ENCODE measurements around the gene ZNRF2.

Gene ZNRF2

DNA sequence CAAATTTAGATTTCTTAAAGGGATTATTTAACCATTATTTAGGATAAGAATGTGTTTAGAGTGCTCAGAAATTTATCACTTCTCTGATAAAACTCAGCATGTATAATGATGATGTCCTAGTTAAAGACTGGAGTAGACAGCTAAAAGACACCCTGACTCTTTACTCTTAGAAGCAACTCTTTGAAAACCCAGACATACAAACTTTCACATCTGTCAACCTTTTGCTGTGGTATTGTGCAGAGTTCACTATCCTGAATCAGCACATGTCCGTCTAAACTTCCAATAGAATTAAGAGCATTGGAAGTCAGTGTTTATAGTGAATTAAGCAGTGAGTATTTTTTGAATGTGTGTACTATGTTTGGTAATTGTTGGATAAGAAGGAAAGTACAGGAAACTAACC, 24.9 kb downstream of the ZNRF2 start:
- Histone ChIP-seq H3K27ac (ENCODE audit: low read length) (no peak overlapping the region), H3K4me3 (ENCODE audit: low read depth in 1 of 2, low read length in 2 of 2) (no peak overlapping the region), H3K36me3 (ENCODE audit: control insufficient read depth in 1 of 2, insufficient read depth in 2 of 2, low read length in 2 of 2) (no peaks in the 10 kb centered on the region), H3K9me3 (ENCODE audit: control insufficient read depth in 1 of 2, low read length in 2 of 2) (no peaks in the 10 kb centered on the region), H3K4me1 (ENCODE audit: control insufficient read depth in 1 of 2, insufficient read depth in 2 of 2, low read length in 2 of 2) (peaks cover 0 to 2% of the 10 kb centered on the region in 2 donors), H3K27me3 (ENCODE audit: low read depth, low read length) (no peaks in the 10 kb centered on the region)

DNA sequence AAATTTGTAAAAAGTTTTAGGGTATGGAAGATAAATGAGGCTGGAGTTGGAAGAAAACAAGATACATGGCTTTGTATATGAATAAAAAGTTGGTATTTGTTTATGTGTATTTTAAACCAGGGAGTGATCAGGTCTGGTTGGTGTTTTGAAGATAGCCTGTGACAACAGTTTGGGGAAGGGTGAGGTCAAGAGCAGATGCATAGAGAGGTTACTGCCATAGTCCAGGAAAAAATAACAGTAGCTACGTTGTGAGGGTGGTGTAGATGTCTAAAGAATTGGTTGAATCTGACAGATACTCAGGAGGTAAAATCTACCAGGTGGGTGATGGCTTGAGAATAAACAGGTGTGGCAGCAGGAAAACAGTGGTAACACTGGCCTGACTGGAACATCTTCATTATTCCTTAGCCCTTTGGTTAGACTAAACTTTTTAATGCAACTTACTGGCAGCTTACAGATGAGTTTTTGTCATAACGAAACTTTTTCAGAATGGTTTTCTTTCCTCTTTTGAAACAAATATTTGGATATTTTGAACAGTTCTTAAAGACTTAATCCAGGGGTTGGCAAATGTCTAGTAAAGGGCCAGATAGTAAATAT, 25.5 kb downstream of the ZNRF2 start:
- no peaks in the 10 kb centered on the region for H3K9me3 ChIP-seq (ENCODE audit: control insufficient read depth in 1 of 2, low read length in 2 of 2)
- H3K27me3 ChIP-seq (ENCODE audit: low read depth, low read length): no peaks in the 10 kb centered on the region
- no peak overlapping the region for H3K4me3 ChIP-seq (ENCODE audit: low read depth in 1 of 2, low read length in 2 of 2)
- H3K27ac ChIP-seq (ENCODE audit: low read length): no peak overlapping the region
- H3K36me3 ChIP-seq (ENCODE audit: control insufficient read depth in 1 of 2, insufficient read depth in 2 of 2, low read length in 2 of 2): no peaks in the 10 kb centered on the region
- no peaks in the 10 kb centered on the region for H3K4me1 ChIP-seq (ENCODE audit: control insufficient read depth in 1 of 2, insufficient read depth in 2 of 2, low read length in 2 of 2)

DNA sequence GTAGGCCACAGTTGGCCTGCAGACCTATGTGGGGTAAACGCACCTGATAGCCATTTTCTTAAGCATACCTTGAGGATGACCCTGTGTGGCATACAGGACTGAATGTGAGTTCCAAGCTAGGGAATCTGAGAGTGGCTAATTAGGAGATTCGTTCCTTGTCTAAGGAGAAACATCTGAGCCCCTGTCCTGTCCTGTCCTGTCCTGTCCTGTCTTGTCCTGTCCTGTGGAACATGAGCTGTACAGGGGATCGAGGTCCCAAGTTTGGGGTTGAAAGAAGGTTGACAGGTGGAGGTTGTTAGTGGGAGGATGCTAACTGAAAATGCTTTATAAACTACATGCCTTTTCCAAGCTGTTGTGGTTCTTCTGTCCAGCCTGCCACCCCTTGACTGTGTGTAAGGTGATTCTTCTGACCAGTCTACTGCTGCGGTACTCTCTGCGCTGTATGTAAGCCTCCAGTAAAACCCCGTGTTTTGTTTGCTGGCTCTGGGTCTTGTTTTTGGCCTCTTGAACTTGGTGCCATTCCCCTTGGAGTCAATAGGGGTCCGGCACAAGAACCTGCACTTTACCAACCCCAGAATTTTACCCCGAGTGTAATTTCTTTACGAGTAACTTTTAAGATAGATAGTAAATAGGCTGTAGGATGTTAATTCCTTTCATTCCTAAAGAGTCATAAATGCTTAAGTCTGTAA, 26.4 kb downstream of the ZNRF2 start:
- H3K4me1 ChIP-seq (ENCODE audit: control insufficient read depth in 1 of 2, insufficient read depth in 2 of 2, low read length in 2 of 2): no peaks in the 10 kb centered on the region
- H3K4me3 ChIP-seq (ENCODE audit: low read depth in 1 of 2, low read length in 2 of 2): no peak overlapping the region
- no peaks in the 10 kb centered on the region for H3K9me3 ChIP-seq (ENCODE audit: control insufficient read depth in 1 of 2, low read length in 2 of 2)
- H3K27ac ChIP-seq (ENCODE audit: low read length): no peak overlapping the region
- no peaks in the 10 kb centered on the region for H3K36me3 ChIP-seq (ENCODE audit: control insufficient read depth in 1 of 2, insufficient read depth in 2 of 2, low read length in 2 of 2)
- H3K27me3 ChIP-seq (ENCODE audit: low read depth, low read length): no peaks in the 10 kb centered on the region

DNA sequence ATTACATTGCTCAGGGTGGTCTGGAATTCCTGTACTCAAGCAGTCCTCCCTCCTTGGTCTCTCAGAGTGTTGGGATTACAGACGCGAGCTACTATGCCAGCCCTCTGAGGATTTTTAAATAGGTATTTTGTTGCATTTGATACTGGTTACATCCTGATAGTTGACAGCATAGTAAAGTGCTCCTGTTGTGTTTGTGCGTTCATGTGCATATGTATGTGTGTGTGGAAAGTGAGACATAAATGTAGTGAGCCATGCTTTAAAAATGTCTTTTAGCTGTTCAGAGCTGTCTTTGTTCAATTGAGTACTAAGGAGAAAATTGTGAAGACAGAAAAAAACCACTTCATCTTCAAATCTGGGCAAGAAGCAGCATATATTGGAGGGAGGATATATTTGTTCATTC, 27.8 kb downstream of the ZNRF2 start:
- no peaks in the 10 kb centered on the region for H3K4me1 ChIP-seq (ENCODE audit: control insufficient read depth in 1 of 2, insufficient read depth in 2 of 2, low read length in 2 of 2)
- no peaks in the 10 kb centered on the region for H3K9me3 ChIP-seq (ENCODE audit: control insufficient read depth in 1 of 2, low read length in 2 of 2)
- no peak overlapping the region for H3K4me3 ChIP-seq (ENCODE audit: low read depth in 1 of 2, low read length in 2 of 2)
- H3K36me3 ChIP-seq (ENCODE audit: control insufficient read depth in 1 of 2, insufficient read depth in 2 of 2, low read length in 2 of 2): no peaks in the 10 kb centered on the region
- no peaks in the 10 kb centered on the region for H3K27me3 ChIP-seq (ENCODE audit: low read depth, low read length)
- H3K27ac ChIP-seq (ENCODE audit: low read length): no peak overlapping the region

DNA sequence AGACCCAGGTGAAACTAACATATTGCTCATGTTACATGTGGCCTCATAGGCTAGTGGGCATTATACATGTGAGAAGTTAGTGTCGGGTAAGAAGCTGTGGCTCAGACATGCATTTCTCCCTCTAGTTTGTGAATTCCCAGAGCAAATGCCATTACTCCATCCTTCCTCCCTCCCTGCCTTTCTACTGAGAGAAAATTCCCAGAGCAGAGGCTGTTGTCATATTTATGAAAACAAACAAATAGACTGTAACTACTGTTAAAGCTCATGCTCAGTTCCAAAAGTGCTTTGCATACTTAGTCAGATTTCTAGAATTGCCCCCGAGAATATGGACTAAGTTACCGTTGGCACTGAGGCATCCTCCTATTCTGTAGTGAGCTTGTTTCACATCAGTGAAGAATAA, 29.0 kb downstream of the ZNRF2 start:
- H3K36me3 ChIP-seq (ENCODE audit: control insufficient read depth in 1 of 2, insufficient read depth in 2 of 2, low read length in 2 of 2): no peaks in the 10 kb centered on the region
- H3K4me1 ChIP-seq (ENCODE audit: control insufficient read depth in 1 of 2, insufficient read depth in 2 of 2, low read length in 2 of 2): no peaks in the 10 kb centered on the region
- H3K27me3 ChIP-seq (ENCODE audit: low read depth, low read length): no peaks in the 10 kb centered on the region
- no peak overlapping the region for H3K27ac ChIP-seq (ENCODE audit: low read length)
- no peak overlapping the region for H3K4me3 ChIP-seq (ENCODE audit: low read depth in 1 of 2, low read length in 2 of 2)
- no peaks in the 10 kb centered on the region for H3K9me3 ChIP-seq (ENCODE audit: control insufficient read depth in 1 of 2, low read length in 2 of 2)

DNA sequence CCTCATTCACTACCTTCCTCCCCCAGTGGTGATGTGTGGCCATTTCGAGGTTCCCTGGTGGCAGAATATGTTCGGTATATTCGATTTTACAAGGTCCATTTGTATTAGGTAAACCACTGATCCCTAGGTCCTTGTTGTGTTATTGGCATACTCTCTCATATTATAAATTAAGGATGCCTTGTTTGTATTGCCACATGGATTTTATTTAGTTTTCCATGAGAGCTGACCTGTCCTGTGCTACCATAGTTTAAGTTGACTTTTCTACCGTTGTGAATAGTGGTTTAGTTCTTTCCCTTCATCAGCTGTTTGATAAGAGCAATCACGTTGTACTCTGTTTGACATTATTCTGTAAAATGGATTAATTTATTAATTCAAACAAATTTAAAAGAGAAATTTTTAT, 29.4 kb downstream of the ZNRF2 start:
- Histone ChIP-seq H3K4me1 (ENCODE audit: control insufficient read depth in 1 of 2, insufficient read depth in 2 of 2, low read length in 2 of 2) (no peaks in the 10 kb centered on the region), H3K27ac (ENCODE audit: low read length) (no peak overlapping the region), H3K27me3 (ENCODE audit: low read depth, low read length) (no peaks in the 10 kb centered on the region), H3K9me3 (ENCODE audit: control insufficient read depth in 1 of 2, low read length in 2 of 2) (no peaks in the 10 kb centered on the region), H3K4me3 (ENCODE audit: low read depth in 1 of 2, low read length in 2 of 2) (no peak overlapping the region), H3K36me3 (ENCODE audit: control insufficient read depth in 1 of 2, insufficient read depth in 2 of 2, low read length in 2 of 2) (no peaks in the 10 kb centered on the region)

DNA sequence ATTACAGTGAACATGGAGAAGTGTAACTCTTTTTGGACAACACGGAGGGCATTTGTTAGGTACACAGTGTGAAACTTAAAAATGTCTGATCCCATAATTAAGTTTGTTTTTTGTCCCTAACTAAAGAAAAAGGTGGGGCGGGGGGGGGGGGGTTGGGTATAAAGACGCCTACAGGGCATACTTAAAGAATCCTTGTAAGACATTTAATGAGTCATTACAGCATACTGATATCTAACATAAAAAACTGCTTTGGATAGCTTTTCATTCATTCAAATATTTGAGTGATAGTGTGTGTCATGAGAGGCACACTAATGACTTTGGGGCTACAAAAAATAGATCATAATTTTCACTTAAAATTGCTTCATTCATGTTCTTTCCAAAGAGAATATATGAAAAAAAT, 31.2 kb downstream of the ZNRF2 start:
- Histone ChIP-seq H3K4me1 (ENCODE audit: control insufficient read depth in 1 of 2, insufficient read depth in 2 of 2, low read length in 2 of 2) (peaks cover 0 to 1% of the 10 kb centered on the region in 2 donors), H3K9me3 (ENCODE audit: control insufficient read depth in 1 of 2, low read length in 2 of 2) (no peaks in the 10 kb centered on the region)

DNA sequence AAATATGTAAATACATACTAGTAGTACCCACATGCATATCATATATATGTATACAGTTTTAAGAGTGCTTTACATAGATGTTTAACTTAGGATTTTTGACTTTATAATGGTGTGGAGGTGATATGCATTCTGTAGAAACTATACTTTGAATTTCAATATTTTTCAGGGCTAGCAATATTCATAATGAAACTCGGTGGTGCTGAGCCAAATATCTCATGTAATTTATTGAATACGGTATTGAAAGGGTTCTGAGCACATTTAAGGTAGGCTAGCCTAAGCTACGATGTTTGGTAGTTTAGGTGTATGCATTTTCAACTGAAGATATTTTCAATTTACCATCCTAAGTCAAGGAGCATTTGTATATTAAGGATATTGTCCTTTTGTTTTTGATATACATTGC, 36.0 kb downstream of the ZNRF2 start:
- Histone ChIP-seq H3K27me3 (ENCODE audit: low read depth, low read length) (no peaks in the 10 kb centered on the region), H3K4me3 (ENCODE audit: low read depth in 1 of 2, low read length in 2 of 2) (no peak overlapping the region), H3K36me3 (ENCODE audit: control insufficient read depth in 1 of 2, insufficient read depth in 2 of 2, low read length in 2 of 2) (no peaks in the 10 kb centered on the region), H3K9me3 (ENCODE audit: control insufficient read depth in 1 of 2, low read length in 2 of 2) (no peaks in the 10 kb centered on the region), H3K27ac (ENCODE audit: low read length) (no peak overlapping the region), H3K4me1 (ENCODE audit: control insufficient read depth in 1 of 2, insufficient read depth in 2 of 2, low read length in 2 of 2) (peaks cover 12 to 13% of the 10 kb centered on the region in 2 donors)

More for the DNA sequence above, 31.2 kb downstream of the ZNRF2 start:
- no peak overlapping the region for H3K27ac ChIP-seq (ENCODE audit: low read length)
- H3K36me3 ChIP-seq (ENCODE audit: control insufficient read depth in 1 of 2, insufficient read depth in 2 of 2, low read length in 2 of 2): no peaks in the 10 kb centered on the region
- H3K4me3 ChIP-seq (ENCODE audit: low read depth in 1 of 2, low read length in 2 of 2): no peak overlapping the region
- H3K27me3 ChIP-seq (ENCODE audit: low read depth, low read length): no peaks in the 10 kb centered on the region

DNA sequence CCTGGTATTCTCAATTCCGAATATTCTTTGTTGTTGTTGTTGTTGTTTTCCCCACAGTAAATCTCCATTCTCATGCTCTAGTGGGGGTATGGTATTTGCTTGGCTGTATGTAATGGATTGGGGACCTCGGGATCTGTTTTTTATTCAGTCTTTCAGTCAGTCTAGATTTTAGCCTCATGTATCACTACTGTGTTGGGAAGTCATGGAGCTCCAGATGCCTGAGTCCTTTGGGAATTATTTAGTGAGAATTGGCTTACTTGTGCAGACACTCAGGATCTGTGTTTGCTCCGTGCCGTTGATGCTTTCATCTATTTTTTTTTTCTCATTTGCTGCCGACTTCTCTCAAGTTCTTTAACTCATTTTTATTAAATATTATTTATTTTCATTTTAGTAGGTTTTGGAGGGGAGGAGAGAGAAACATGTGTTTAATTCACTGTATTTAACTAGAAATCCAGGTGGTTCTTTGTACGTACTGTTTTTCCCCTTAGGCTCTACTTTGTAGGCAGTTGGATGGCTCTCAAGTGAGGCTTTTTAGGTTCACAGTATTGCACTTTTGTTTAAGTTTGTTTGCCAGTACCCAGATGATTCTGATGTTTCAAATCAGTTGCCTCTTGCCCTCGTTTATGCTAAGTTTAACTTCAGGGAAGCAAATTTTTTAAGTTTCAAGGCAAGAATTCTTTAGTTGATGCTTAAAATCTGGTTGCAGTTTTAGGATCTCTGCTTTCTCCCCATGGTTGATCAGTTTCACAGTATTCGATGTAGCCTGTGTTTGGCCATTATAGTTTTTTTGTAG, 36.9 kb downstream of the ZNRF2 start:
- Histone ChIP-seq H3K36me3 (ENCODE audit: control insufficient read depth in 1 of 2, insufficient read depth in 2 of 2, low read length in 2 of 2) (no peaks in the 10 kb centered on the region), H3K9me3 (ENCODE audit: control insufficient read depth in 1 of 2, low read length in 2 of 2) (no peaks in the 10 kb centered on the region), H3K27me3 (ENCODE audit: low read depth, low read length) (no peaks in the 10 kb centered on the region), H3K27ac (ENCODE audit: low read length) (peak overlapping the region; percentile 83), H3K4me3 (ENCODE audit: low read depth in 1 of 2, low read length in 2 of 2) (peak overlapping the region; percentile 33 to 57), H3K4me1 (ENCODE audit: control insufficient read depth in 1 of 2, insufficient read depth in 2 of 2, low read length in 2 of 2) (peaks cover 12 to 13% of the 10 kb centered on the region in 2 donors)

DNA sequence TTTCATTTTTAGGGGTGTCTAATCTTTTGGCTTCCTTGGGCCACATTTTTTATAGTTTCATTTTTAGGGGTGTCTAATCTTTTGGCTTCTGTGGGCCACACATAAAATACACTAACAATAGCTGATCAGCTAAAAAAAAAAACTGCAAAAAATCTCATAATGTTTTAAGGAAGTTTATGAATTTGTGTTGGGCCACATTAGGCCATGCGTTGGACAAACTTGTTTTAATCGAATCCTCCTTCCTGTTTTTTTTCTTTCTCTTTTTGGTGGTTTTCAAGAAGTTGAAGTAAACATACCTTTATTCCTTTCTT, 37.4 kb downstream of the ZNRF2 start:
- Histone ChIP-seq H3K4me1 (ENCODE audit: control insufficient read depth in 1 of 2, insufficient read depth in 2 of 2, low read length in 2 of 2) (peaks cover 12 to 13% of the 10 kb centered on the region in 2 donors), H3K27ac (ENCODE audit: low read length) (peak overlapping the region; percentile 83), H3K36me3 (ENCODE audit: control insufficient read depth in 1 of 2, insufficient read depth in 2 of 2, low read length in 2 of 2) (no peaks in the 10 kb centered on the region), H3K9me3 (ENCODE audit: control insufficient read depth in 1 of 2, low read length in 2 of 2) (no peaks in the 10 kb centered on the region), H3K27me3 (ENCODE audit: low read depth, low read length) (no peaks in the 10 kb centered on the region), H3K4me3 (ENCODE audit: low read depth in 1 of 2, low read length in 2 of 2) (peak overlapping the region; percentile 33 to 57)

DNA sequence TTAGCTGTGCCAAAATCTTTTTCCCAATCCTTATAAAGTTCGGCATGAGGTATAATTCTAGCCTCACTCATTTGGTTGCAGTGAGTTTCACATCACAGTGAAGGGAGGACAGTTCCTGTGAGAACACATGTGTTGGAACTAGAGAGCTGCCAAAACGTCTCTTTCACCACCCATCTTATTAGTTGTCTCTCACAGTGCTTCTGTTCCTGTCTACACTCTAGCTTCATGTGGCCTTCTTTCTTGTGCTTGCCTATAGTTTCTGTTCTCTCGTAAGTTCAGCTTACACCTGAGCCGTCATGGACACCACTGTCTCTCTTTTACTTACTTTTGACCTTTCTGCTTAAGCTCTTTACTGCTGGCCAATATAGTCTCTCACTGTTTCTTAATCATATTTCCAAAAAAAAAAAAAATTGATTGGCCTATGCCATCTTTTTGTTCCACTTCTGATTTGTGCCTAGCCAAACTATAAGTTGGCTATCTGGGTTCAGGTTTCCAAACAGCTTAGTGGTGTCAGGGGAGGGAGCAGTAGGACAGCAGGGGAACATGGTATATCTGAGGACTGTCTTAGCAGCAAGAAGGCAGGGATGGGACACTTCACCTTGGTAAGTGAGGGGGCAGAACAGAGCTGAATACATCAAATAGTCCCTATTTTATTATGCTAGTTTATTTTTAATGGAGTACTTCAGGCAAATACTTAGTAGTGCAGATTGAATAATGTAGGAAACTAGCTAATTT, 38.0 kb downstream of the ZNRF2 start:
- H3K27ac ChIP-seq (ENCODE audit: low read length): peak overlapping the region; percentile 83
- peak overlapping the region; percentile 33 to 57 for H3K4me3 ChIP-seq (ENCODE audit: low read depth in 1 of 2, low read length in 2 of 2)
- no peaks in the 10 kb centered on the region for H3K27me3 ChIP-seq (ENCODE audit: low read depth, low read length)

More for the DNA sequence above, 38.0 kb downstream of the ZNRF2 start:
- Histone ChIP-seq H3K36me3 (ENCODE audit: control insufficient read depth in 1 of 2, insufficient read depth in 2 of 2, low read length in 2 of 2) (no peaks in the 10 kb centered on the region), H3K9me3 (ENCODE audit: control insufficient read depth in 1 of 2, low read length in 2 of 2) (no peaks in the 10 kb centered on the region), H3K4me1 (ENCODE audit: control insufficient read depth in 1 of 2, insufficient read depth in 2 of 2, low read length in 2 of 2) (peaks cover 12 to 13% of the 10 kb centered on the region in 2 donors)

Measured in muscle layer of duodenum (tissue), 2 donors.